Measurements from ENCODE around the gene GABBR1. TPM values are rescaled to one million over a fixed set of nuclear protein-coding genes. Genes with fewer than 3 reads are reported as not detected.

Gene GABBR1
- total RNA-seq, 4 donors from 2014 or later, result 30.6 to 47.8 (median 40.6) TPM

DNA sequence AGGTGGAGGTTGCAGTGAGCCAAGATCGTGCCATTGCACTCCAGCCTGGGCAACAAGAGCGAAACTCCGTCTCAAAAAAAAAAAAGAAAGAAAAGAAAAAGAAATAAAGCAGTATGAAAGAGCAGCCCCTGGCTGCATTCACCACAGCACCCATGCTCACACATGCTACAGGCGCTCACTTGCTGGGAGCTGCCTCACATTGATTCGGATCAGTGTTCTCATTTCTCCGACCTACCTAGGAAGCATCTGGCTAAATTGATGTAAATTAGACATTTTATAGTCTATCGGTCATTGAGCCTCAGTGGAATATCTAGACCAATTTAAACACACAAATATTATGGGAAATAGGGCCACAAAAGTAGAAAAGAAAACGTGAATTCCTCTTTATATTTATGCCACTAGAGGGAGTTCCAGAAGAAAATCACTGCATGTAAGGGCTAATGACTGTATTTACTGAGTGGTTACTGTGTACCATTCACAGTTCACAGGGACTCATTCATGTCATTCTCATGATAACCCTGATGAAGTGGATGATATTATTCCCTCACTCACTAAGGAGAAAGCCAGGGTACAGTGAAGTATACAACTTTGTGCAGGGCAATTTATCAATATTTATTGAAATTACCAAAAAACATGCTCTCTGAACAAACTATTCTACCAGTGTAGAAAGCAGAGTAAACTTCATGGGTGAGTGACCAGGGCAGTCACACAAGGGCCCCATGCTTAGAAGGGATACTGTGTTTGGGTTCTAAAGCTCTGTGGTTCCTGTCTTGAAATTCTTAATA, 18.6 kb upstream of the GABBR1 start:
- no peaks in the 10 kb centered on the region for H3K9me3 ChIP-seq
- intact Hi-C loops (cut with DNase I), result loop anchor here (10.0 kb wide), 1 partner anchor 73 kb away; the partner anchor contains the start of gene HLA-F

GRCh38 chr6:29649701-29650673, 17.0 kb upstream of the GABBR1 start:
- 8% methylated on average over 22 of the region's 33 CpGs for WGBS
- Histone ChIP-seq H3K36me3 (no peaks in the 10 kb centered on the region), H3K27me3 (no peaks in the 10 kb centered on the region), H3K4me1 (peaks cover 10 to 27% (median 22%) of the 10 kb centered on the region in 4 donors), H3K27ac (replicated peaks in 1 of 4) (peak overlapping the region; percentile 93 to 98 (median 93)), H3K9me3 (no peaks in the 10 kb centered on the region), H3K4me3 (peak overlapping the region; percentile 58 to 69 (median 64))
- peak; percentile 99 for DNase-seq (ENCODE audit: extremely low spot score)
- intact Hi-C loops (cut with DNase I), result loop anchor here (10.0 kb wide), 1 partner anchor 75 kb away; the partner anchor contains the start of gene HLA-F
- TF ChIP-seq POLR2A (IDR thresholded peaks at IDR 0.05; ENCODE audit: low read depth) (no peak), POLR2AphosphoS5 (IDR thresholded peaks at IDR 0.05) (peak; percentile 92 to 94), EP300 (IDR thresholded peaks at IDR 0.05) (no peak)
- TF ChIP-seq, protein P1, sequence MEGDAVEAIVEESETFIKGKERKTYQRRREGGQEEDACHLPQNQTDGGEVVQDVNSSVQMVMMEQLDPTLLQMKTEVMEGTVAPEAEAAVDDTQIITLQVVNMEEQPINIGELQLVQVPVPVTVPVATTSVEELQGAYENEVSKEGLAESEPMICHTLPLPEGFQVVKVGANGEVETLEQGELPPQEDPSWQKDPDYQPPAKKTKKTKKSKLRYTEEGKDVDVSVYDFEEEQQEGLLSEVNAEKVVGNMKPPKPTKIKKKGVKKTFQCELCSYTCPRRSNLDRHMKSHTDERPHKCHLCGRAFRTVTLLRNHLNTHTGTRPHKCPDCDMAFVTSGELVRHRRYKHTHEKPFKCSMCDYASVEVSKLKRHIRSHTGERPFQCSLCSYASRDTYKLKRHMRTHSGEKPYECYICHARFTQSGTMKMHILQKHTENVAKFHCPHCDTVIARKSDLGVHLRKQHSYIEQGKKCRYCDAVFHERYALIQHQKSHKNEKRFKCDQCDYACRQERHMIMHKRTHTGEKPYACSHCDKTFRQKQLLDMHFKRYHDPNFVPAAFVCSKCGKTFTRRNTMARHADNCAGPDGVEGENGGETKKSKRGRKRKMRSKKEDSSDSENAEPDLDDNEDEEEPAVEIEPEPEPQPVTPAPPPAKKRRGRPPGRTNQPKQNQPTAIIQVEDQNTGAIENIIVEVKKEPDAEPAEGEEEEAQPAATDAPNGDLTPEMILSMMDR (IDR thresholded peaks at IDR 0.05), result peak; percentile 88 to 94 (median 94)

More for the DNA sequence above, 18.6 kb upstream of the GABBR1 start:
- TF ChIP-seq POLR2A (IDR thresholded peaks at IDR 0.05; ENCODE audit: low read depth) (no peak), EP300 (IDR thresholded peaks at IDR 0.05) (no peak), POLR2AphosphoS5 (IDR thresholded peaks at IDR 0.05) (no peak)
- TF ChIP-seq, protein P1 (IDR thresholded peaks at IDR 0.05), result peak; percentile 50 to 69 (median 58)
- Histone ChIP-seq H3K36me3 (no peaks in the 10 kb centered on the region), H3K27me3 (no peaks in the 10 kb centered on the region), H3K4me3 (no peak overlapping the region), H3K27ac (replicated peaks in 1 of 4) (no peak overlapping the region), H3K4me1 (peaks cover 24 to 44% (median 38%) of the 10 kb centered on the region in 4 donors)
- WGBS, result 76% methylated on average over 8 of the region's 8 CpGs
- no peak for DNase-seq (ENCODE audit: extremely low spot score)

- H3K27ac ChIP-seq (replicated peaks in 1 of 4), result no peak overlapping the region
- no peaks in the 10 kb centered on the region for H3K9me3 ChIP-seq
- no peak for DNase-seq (ENCODE audit: extremely low spot score)
- intact Hi-C loops (cut with DNase I), result no loop called here
- TF ChIP-seq, protein P1 (IDR thresholded peaks at IDR 0.05), result peak; percentile 27 to 60 (median 38)
- TF ChIP-seq POLR2AphosphoS5 (IDR thresholded peaks at IDR 0.05) (no peak), POLR2A (IDR thresholded peaks at IDR 0.05; ENCODE audit: low read depth) (no peak), EP300 (IDR thresholded peaks at IDR 0.05) (no peak)
- no peaks in the 10 kb centered on the region for H3K27me3 ChIP-seq
- no peak overlapping the region for H3K4me3 ChIP-seq
- no peaks in the 10 kb centered on the region for H3K36me3 ChIP-seq
- WGBS, result 89% methylated on average over 23 of the region's 23 CpGs
- H3K4me1 ChIP-seq, result peaks cover 4 to 15% (median 11%) of the 10 kb centered on the region in 4 donors
Measured at GRCh38 chr6:29647927-29648642, 15.1 kb upstream of the GABBR1 start.

DNA sequence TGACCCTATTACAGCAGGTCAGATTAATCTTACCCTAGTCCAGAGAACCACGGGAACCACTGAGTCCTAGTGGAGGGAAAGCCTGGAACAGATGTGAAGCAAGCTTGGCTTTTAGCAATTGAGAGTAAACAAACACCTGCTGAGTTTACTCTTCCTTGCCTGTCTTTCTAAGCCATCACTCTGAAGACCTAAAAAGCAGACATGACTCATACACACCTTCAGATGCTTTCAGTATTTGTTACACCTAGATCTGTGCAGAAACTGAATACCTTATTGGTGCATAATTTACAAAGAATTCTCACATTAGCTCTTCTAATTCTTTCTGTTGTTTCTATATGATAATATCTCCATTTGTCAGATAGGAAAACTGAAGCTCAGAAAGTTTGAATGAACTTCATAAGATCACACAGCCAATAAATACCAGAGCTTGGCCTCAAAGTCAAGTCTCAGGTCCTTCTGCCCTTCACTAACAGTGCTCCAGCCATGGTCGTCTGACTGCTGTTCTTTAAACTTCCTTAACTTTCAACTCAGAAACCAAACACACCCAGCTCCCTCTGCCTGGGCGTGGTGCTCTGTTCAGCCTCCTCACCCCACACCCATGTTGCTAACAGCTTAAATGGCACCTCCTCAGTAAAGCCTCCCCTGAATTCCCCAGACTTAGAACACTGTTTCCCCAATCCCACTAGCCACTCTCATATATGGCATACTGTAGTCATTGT, 8.6 kb upstream of the GABBR1 start:
- H3K4me3 ChIP-seq, result no peak overlapping the region
- intact Hi-C loops (cut with DNase I), result no loop called here
- H3K27ac ChIP-seq (replicated peaks in 1 of 4), result no peak overlapping the region
- no peaks in the 10 kb centered on the region for H3K27me3 ChIP-seq
- DNase-seq (ENCODE audit: extremely low spot score), result no peak
- 50% methylated on average over 3 of the region's 3 CpGs for WGBS
- H3K9me3 ChIP-seq, result no peaks in the 10 kb centered on the region
- H3K36me3 ChIP-seq, result no peaks in the 10 kb centered on the region
- no peaks in the 10 kb centered on the region for H3K4me1 ChIP-seq
- TF ChIP-seq EP300 (IDR thresholded peaks at IDR 0.05) (no peak), POLR2A (IDR thresholded peaks at IDR 0.05; ENCODE audit: low read depth) (no peak), POLR2AphosphoS5 (IDR thresholded peaks at IDR 0.05) (no peak)
- TF ChIP-seq, protein P1 (IDR thresholded peaks at IDR 0.05), result no peak

Measured in esophagus muscularis mucosa (tissue), 4 donors.